GM19099 (cell line): ENCODE data around the gene POLN.
A peak's percentile ranks its signal among the peaks of the same experiment; 100 is the strongest.

Experiments used
- POLR2A ChIP-seq: IDR thresholded peaks from 3 replicates; pipeline ENCODE4 v1.6.1; 2011; ENCODE audit warnings: low read depth; ENCODE audit not compliant: insufficient read length; ENCODE audit errors: extremely low read depth

The POLN gene

GRCh38 chr4:2045518-2045951 is 196.4 kb downstream of the POLN start:
- TF ChIP-seq POLR2A = no peak

GRCh38 chr4:2044542-2045517 is 197.1 kb downstream of the POLN start:
- no peak for TF ChIP-seq POLR2A

- TF ChIP-seq POLR2A = no peak
Measured at GRCh38 chr4:2044119-2044485, 197.8 kb downstream of the POLN start.

GRCh38 chr4:2043396-2044118 is 198.4 kb downstream of the POLN start:
- no peak for TF ChIP-seq POLR2A

- no peak for TF ChIP-seq POLR2A
Measured at GRCh38 chr4:2042947-2043395, 198.9 kb downstream of the POLN start.

- no peak for TF ChIP-seq POLR2A
Measured at GRCh38 chr4:2042204-2042946, 199.5 kb downstream of the POLN start.

- TF ChIP-seq POLR2A = peak; percentile 58
Measured at GRCh38 chr4:2041239-2042130, 200.4 kb downstream of the POLN start.

GRCh38 chr4:2040391-2041238 is 201.3 kb downstream of the POLN start:
- TF ChIP-seq POLR2A = no peak

GRCh38 chr4:2036866-2037265 is 205.1 kb downstream of the POLN start:
- TF ChIP-seq POLR2A = no peak

- TF ChIP-seq POLR2A = no peak
Measured at GRCh38 chr4:2036327-2036726, 205.6 kb downstream of the POLN start.

- TF ChIP-seq POLR2A = no peak
Measured at GRCh38 chr4:2025817-2026216, 216.1 kb downstream of the POLN start.

- no peak for TF ChIP-seq POLR2A
Measured at GRCh38 chr4:2024683-2025082, 217.2 kb downstream of the POLN start.
